HCEC 1CT (cell line): Measurements from ENCODE around the gene SLC20A1.

Experiments
- DNase-seq: peaks from one replicate; pipeline ENCODE4 v3.0.0-alpha.2; 2017

SLC20A1 gene

GRCh38 chr2:112626604-112627059, 19.1 kb upstream of the SLC20A1 start:
- DNase-seq, result peak; percentile 71

- DNase-seq, result peak; percentile 97
Measured at GRCh38 chr2:112627060-112628040, 18.4 kb upstream of the SLC20A1 start.

GRCh38 chr2:112629224-112629623, 16.5 kb upstream of the SLC20A1 start:
- DNase-seq, result peak; percentile 51

- DNase-seq, result no peak
Measured at GRCh38 chr2:112629823-112630222, 15.9 kb upstream of the SLC20A1 start.

- DNase-seq, result no peak
Measured at GRCh38 chr2:112630268-112630667, 15.5 kb upstream of the SLC20A1 start.

GRCh38 chr2:112633708-112634107, 12.0 kb upstream of the SLC20A1 start:
- DNase-seq, result no peak

GRCh38 chr2:112634153-112634873, 11.4 kb upstream of the SLC20A1 start:
- no peak for DNase-seq

- no peak for DNase-seq
Measured at GRCh38 chr2:112634874-112635157, 10.9 kb upstream of the SLC20A1 start.

- no peak for DNase-seq
Measured at GRCh38 chr2:112636605-112637288, 9.0 kb upstream of the SLC20A1 start.

GRCh38 chr2:112637289-112637660, 8.5 kb upstream of the SLC20A1 start:
- no peak for DNase-seq

- peak; percentile 36 for DNase-seq
Measured at GRCh38 chr2:112639936-112640335, 5.8 kb upstream of the SLC20A1 start.

GRCh38 chr2:112640467-112640799, 5.3 kb upstream of the SLC20A1 start:
- DNase-seq, result no peak

GRCh38 chr2:112640800-112641675, 4.7 kb upstream of the SLC20A1 start:
- DNase-seq, result peak; percentile 97

- no peak for DNase-seq
Measured at GRCh38 chr2:112641701-112642100, 4.0 kb upstream of the SLC20A1 start.

GRCh38 chr2:112642561-112642960, 3.2 kb upstream of the SLC20A1 start:
- DNase-seq, result no peak

GRCh38 chr2:112642966-112643365, 2.8 kb upstream of the SLC20A1 start:
- DNase-seq, result no peak

- DNase-seq, result no peak
Measured at GRCh38 chr2:112643488-112643887, 2.3 kb upstream of the SLC20A1 start.

- peak; percentile 29 for DNase-seq
Measured at GRCh38 chr2:112644155-112644932, 1.4 kb upstream of the SLC20A1 start.

- peak; percentile 60 for DNase-seq
Measured at GRCh38 chr2:112644933-112645309, 818 bp upstream of the SLC20A1 start.

GRCh38 chr2:112646102-112646719, 472 bp downstream of the SLC20A1 start:
- DNase-seq, result no peak
